Mononuclear cell (primary cell): ENCODE measurements around the gene CDC5L. TPM values are rescaled to one million over a fixed set of nuclear protein-coding genes. Genes with fewer than 3 reads are reported as not detected.

Experiments used
- H3K27me3 ChIP-seq: 2 replicates; pipeline ENCODE4 v1.6.0; 2011; ENCODE audit warnings: low read length, control low read depth; ENCODE audit not compliant: insufficient read depth
- H3K4me1 ChIP-seq: 2 replicates; pipeline ENCODE4 v1.5.1; 2011; ENCODE audit warnings: mild to moderate bottlenecking, low read length, control low read depth; ENCODE audit not compliant: insufficient read depth
- H3K4me3 ChIP-seq: 2 replicates; pipeline ENCODE4 v1.5.1; 2011; ENCODE audit warnings: mild to moderate bottlenecking, low read length, moderate library complexity
- H3K9me3 ChIP-seq: 2 replicates; pipeline ENCODE4 v1.5.1; 2011; ENCODE audit warnings: low read depth, mild to moderate bottlenecking, control low read depth, low read length
- total RNA-seq: library from RNA; depleted of rRNA; stranded (reverse); fragments of >200 nt; gene quantifications from one replicate; pipeline ENCODE4 v1.2.3, GENCODE V29; 2012

CDC5L gene
- total RNA-seq, 1 donor: 30.5 TPM

- Histone ChIP-seq H3K27me3 (no peaks in the 10 kb centered on the region), H3K4me3 (no peak overlapping the region), H3K4me1 (peaks cover 6% of the 10 kb centered on the region), H3K9me3 (no peaks in the 10 kb centered on the region)
Measured at GRCh38 chr6:44478158-44478557, 90.7 kb downstream of the CDC5L start.

DNA sequence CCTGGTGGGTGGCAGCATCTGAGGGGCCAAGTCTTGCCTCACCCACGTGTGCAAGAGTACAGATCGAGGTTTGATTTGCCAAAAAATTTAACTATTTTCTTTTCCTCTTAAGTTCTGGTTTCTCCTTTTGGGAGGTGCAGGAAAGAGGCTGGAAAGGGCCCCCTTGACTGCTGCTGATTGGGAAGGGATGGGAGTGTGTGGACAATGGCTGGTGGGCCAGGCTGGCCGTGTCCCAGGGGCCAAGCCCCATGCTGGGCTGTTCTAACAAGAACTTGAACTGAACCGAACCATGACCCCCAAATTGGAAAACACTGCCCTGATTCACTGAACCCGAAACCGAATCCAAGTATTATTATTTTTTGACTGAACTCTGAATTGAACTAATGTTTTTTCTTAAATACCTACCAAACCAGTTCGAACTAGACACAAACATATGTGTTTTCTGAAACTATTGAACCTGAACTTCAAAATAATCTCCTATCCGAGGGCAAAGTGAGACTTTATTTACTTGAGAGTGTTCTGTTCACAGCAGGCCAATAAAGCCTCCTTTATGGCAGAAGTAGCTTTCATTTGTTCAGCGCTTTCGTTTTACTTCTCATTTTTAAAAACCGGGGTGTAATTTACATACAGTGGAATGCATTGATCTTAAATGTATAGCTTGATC is 91.2 kb downstream of the CDC5L start:
- Histone ChIP-seq H3K9me3 (no peaks in the 10 kb centered on the region), H3K4me3 (no peak overlapping the region), H3K4me1 (peaks cover 6% of the 10 kb centered on the region), H3K27me3 (no peaks in the 10 kb centered on the region)

GRCh38 chr6:44480097-44480541 is 92.6 kb downstream of the CDC5L start:
- no peaks in the 10 kb centered on the region for H3K9me3 ChIP-seq
- H3K27me3 ChIP-seq: no peaks in the 10 kb centered on the region
- H3K4me1 ChIP-seq: peaks cover 6% of the 10 kb centered on the region
- H3K4me3 ChIP-seq: no peak overlapping the region

GRCh38 chr6:44481056-44481455 is 93.5 kb downstream of the CDC5L start:
- no peaks in the 10 kb centered on the region for H3K27me3 ChIP-seq
- H3K4me3 ChIP-seq: no peak overlapping the region
- H3K4me1 ChIP-seq: peaks cover under 1% of the 10 kb centered on the region
- no peaks in the 10 kb centered on the region for H3K9me3 ChIP-seq

DNA sequence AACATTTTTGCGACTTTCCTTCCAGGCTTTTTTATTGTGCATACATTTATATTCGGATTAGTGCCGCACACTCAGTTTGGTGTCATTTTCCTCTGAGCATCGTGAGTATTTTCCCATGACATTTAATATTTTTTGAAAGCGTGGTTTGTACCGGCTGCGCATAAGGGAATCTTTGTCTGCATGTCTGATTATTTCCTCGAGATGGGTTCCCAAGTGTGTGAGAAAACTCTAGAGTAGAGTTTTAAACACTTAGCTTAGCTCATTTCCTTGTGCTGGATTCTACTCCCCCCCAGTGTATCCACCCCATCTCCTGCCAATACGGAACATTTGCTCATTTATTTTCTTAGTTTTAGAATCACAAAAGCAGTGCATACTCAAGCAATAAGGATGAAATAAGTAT is 94.3 kb downstream of the CDC5L start:
- Histone ChIP-seq H3K4me1 (no peaks in the 10 kb centered on the region), H3K9me3 (no peaks in the 10 kb centered on the region), H3K27me3 (no peaks in the 10 kb centered on the region), H3K4me3 (no peak overlapping the region)

DNA sequence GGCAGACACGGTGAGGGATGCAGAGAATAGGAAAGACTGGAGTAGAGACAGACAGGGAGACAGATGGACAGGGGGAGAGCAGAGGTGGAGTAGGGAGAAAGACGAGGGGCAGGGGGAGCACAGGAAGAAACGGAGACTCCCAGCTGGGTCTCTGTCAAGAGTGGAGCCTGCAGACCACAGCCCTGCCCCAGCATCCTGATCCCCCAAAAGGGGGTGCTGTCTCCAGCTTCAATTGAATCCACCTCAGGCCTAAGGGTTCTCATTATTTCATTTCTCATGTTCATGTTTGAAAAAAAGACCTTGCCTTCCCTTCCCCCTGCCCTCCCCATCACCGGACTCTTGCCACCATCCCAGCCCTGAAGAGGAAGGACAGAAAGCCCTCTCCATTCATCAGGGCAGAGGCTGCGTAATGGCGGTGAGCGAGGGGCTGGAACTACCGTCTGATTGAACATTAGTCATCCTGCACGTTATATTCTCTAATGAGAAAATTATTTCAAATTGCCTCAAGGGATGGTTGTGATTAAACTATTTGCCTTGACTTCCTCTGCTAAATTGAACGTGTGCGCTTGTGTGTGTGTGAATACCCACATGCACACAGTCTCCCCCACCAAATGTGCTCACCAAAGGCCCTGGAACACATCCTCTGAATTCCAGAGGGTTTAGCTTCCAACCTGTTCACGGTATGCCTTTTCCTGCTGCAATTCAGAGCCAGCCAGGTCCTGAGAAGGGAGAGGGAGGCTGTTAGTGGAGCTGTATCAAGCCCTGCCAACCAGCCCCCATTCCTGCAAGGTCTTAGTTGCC is 98.3 kb downstream of the CDC5L start:
- Histone ChIP-seq H3K9me3 (no peaks in the 10 kb centered on the region), H3K4me1 (no peaks in the 10 kb centered on the region), H3K4me3 (no peak overlapping the region), H3K27me3 (no peaks in the 10 kb centered on the region)

DNA sequence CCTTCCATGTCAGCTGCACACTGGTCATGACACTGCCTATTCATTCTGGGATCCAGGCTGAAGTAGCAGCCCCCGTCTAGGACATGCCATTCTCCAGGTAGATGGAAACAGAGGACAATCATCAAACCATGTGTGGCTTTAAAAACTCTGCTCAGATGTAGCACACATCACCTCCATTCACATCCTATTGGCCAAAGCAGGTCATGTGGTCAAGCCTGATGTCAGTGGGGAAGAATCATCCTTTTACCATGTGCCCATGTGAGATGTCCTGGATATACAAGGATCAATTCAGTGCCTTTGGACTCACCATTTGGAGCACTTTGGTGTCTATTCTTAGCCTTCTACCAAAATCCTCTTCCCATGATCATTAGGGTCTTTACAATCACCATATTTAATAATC is 99.5 kb downstream of the CDC5L start:
- Histone ChIP-seq H3K9me3 (no peaks in the 10 kb centered on the region), H3K27me3 (no peaks in the 10 kb centered on the region), H3K4me3 (no peak overlapping the region), H3K4me1 (no peaks in the 10 kb centered on the region)

DNA sequence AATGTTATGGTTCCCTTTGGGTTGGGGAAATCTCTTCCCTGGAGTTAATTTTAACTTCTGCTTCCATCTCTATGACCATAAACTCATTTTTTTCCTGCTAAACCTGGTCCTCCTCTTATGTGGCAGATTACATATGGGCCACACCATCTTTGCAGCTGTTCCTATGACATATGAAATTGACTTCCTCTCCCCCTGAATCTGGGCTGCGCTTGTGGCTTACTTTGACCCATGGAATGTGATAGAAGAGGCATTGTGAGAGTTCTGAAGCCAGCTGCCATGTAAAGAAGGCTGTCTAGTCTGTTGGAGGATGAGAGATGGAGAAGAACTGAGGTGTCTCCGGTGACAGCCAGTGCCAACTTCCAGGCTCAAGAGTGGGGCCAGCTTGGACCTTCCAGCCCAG is 100.1 kb downstream of the CDC5L start:
- Histone ChIP-seq H3K4me1 (no peaks in the 10 kb centered on the region), H3K27me3 (no peaks in the 10 kb centered on the region), H3K4me3 (no peak overlapping the region), H3K9me3 (no peaks in the 10 kb centered on the region)

GRCh38 chr6:44489910-44490604 is 102.6 kb downstream of the CDC5L start:
- Histone ChIP-seq H3K27me3 (no peaks in the 10 kb centered on the region), H3K4me3 (no peak overlapping the region), H3K9me3 (no peaks in the 10 kb centered on the region), H3K4me1 (no peaks in the 10 kb centered on the region)

- Histone ChIP-seq H3K27me3 (no peaks in the 10 kb centered on the region), H3K4me3 (no peak overlapping the region), H3K9me3 (no peaks in the 10 kb centered on the region), H3K4me1 (no peaks in the 10 kb centered on the region)
Measured at GRCh38 chr6:44493132-44493531, 105.6 kb downstream of the CDC5L start.

DNA sequence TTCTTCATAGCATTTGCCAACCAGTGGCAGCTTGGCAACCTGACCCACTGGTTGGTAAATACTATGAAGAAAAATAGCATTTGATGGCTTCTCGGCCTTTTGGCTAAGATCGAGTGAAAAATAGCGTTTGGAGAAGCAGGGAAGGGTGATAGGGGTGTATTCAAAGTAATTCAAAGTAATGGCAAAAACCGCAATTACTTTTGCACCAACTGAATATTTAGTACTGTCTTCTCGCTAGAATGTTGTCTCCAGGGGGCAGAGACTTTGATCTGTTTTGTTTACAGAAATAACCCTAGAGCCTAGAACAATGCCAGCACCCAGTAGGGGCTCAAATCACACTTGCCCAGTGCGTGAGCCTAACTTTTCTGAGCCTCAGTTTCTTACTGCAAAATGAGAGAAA is 106.1 kb downstream of the CDC5L start:
- no peaks in the 10 kb centered on the region for H3K4me1 ChIP-seq
- no peaks in the 10 kb centered on the region for H3K27me3 ChIP-seq
- no peak overlapping the region for H3K4me3 ChIP-seq
- H3K9me3 ChIP-seq: no peaks in the 10 kb centered on the region

- H3K9me3 ChIP-seq: no peaks in the 10 kb centered on the region
- no peaks in the 10 kb centered on the region for H3K27me3 ChIP-seq
- H3K4me1 ChIP-seq: no peaks in the 10 kb centered on the region
- H3K4me3 ChIP-seq: no peak overlapping the region
Measured at GRCh38 chr6:44494011-44494501, 106.5 kb downstream of the CDC5L start.

- H3K4me1 ChIP-seq: no peaks in the 10 kb centered on the region
- H3K27me3 ChIP-seq: no peaks in the 10 kb centered on the region
- H3K9me3 ChIP-seq: no peaks in the 10 kb centered on the region
- H3K4me3 ChIP-seq: no peak overlapping the region
Measured at GRCh38 chr6:44495036-44495901, 107.8 kb downstream of the CDC5L start.

DNA sequence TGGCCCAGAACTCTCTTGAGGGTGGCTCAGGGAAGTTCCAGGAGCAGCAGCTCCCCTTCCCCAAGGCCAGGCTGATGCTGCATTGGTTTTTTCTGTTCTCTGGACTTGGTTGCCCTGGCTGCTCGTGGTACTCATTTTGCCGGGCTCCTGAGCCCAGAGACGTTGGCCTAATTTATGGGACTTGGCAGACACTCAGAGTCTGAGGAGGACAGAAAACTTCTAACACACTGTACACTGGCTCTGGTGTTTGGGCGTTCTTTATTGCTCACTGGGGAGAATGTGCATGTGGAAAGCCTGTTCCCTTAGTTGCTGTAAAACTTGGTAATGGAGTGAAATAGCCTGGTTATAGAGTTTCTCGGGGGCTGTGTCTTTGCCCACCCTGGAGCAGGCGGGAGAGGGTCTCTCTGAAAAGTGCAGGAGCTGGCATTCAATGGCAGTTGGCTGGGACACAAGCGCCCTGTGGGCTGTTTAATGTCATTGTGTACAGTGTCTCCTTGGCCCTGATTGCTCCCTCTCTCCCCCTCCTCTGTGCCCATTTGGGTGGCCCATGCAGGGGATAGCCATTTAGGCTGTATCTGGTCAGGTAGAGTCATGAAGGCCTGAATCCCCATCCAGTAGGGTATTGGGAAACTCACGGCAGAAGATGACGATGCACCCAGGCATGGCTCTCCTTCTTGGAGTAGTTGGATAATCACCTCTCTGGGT is 109.3 kb downstream of the CDC5L start:
- Histone ChIP-seq H3K9me3 (no peaks in the 10 kb centered on the region), H3K4me3 (no peak overlapping the region), H3K4me1 (no peaks in the 10 kb centered on the region), H3K27me3 (no peaks in the 10 kb centered on the region)
